Neural crest cell (in vitro differentiated cells): ENCODE data around the gene PDE5A. TPM values are rescaled to one million over a fixed set of nuclear protein-coding genes. Genes with fewer than 3 reads are reported as not detected.
A peak's percentile ranks its signal among the peaks of the same experiment; 100 is the strongest.

Experiments used
- DNase-seq: peaks from one replicate; pipeline ENCODE4 v3.0.0; 2021; ENCODE audit warnings: low read depth, mixed read lengths, low spot score
- H3K27ac Mint-ChIP-seq: one replicate; pipeline ENCODE4 v1.8.0; 2021; ENCODE audit warnings: mild to moderate bottlenecking, mixed read lengths; ENCODE audit not compliant: unreplicated experiment
- H3K27me3 Mint-ChIP-seq: 2 replicates; pipeline ENCODE4 v1.8.0; 2021; ENCODE audit warnings: low read depth, mild to moderate bottlenecking, mixed read lengths
- H3K36me3 Mint-ChIP-seq: 2 replicates; pipeline ENCODE4 v1.8.0; 2021; ENCODE audit warnings: low read depth, mild to moderate bottlenecking, mixed read lengths
- H3K4me1 Mint-ChIP-seq: 2 replicates; pipeline ENCODE4 v1.8.0; 2021; ENCODE audit warnings: mixed read lengths
- H3K4me3 Mint-ChIP-seq: one replicate; pipeline ENCODE4 v1.8.0; 2021; ENCODE audit warnings: mild to moderate bottlenecking, mixed read lengths
- H3K9me3 Mint-ChIP-seq: 2 replicates; pipeline ENCODE4 v1.8.0; 2021; ENCODE audit warnings: mixed read lengths
- CTCF ChIP-seq: fragments of 200-600 bp; sonication (generic); conservative IDR thresholded peaks from 2 replicates; pipeline ENCODE4 v1.5.0; 2021; ENCODE audit warnings: antibody characterized with exemption, mild to moderate bottlenecking
- total RNA-seq: library from RNA; stranded (reverse); gene quantifications from 2 replicates; pipeline ENCODE4 v1.2.1, GENCODE V29; 2021

Gene PDE5A
- total RNA-seq, 1 donor from 2014 or later, result 13.9 TPM

- Mint-ChIP-seq H3K4me1 (peaks cover 13% of the 10 kb centered on the region), H3K36me3 (no peaks in the 10 kb centered on the region), H3K27ac (no peak overlapping the region), H3K4me3 (peak overlapping the region; percentile 97), H3K9me3 (no peaks in the 10 kb centered on the region), H3K27me3 (peaks cover 18% of the 10 kb centered on the region)
- TF ChIP-seq CTCF, result no peak
- DNase-seq, result no peak
Observed at GRCh38 chr4:119629142-119629471, 503 bp upstream of the PDE5A start.

- peak; percentile 70 for TF ChIP-seq CTCF
- Mint-ChIP-seq H3K36me3 (no peaks in the 10 kb centered on the region), H3K27ac (peak overlapping the region; percentile 90), H3K4me1 (peaks cover 13% of the 10 kb centered on the region), H3K9me3 (no peaks in the 10 kb centered on the region), H3K27me3 (peaks cover 18% of the 10 kb centered on the region), H3K4me3 (peak overlapping the region; percentile 97)
- DNase-seq, result peak; percentile 51
Observed at GRCh38 chr4:119627267-119628255, 1.0 kb downstream of the PDE5A start.

- Mint-ChIP-seq H3K36me3 (no peaks in the 10 kb centered on the region), H3K27me3 (peaks cover 18% of the 10 kb centered on the region), H3K4me1 (peaks cover 13% of the 10 kb centered on the region), H3K9me3 (no peaks in the 10 kb centered on the region), H3K27ac (no peak overlapping the region), H3K4me3 (peak overlapping the region; percentile 93)
- no peak for TF ChIP-seq CTCF
- DNase-seq, result no peak
Observed at GRCh38 chr4:119626943-119627266, 1.7 kb downstream of the PDE5A start.

GRCh38 chr4:119626420-119626819 lies 2.2 kb downstream of the PDE5A start:
- H3K36me3 Mint-ChIP-seq, result peaks cover 1% of the 10 kb centered on the region
- TF ChIP-seq CTCF, result no peak
- H3K27me3 Mint-ChIP-seq, result peaks cover 18% of the 10 kb centered on the region
- H3K9me3 Mint-ChIP-seq, result peaks cover 1% of the 10 kb centered on the region
- DNase-seq, result no peak
- no peak overlapping the region for H3K27ac Mint-ChIP-seq
- H3K4me3 Mint-ChIP-seq, result peak overlapping the region; percentile 93
- peaks cover 13% of the 10 kb centered on the region for H3K4me1 Mint-ChIP-seq

- peak overlapping the region; percentile 20 for H3K4me3 Mint-ChIP-seq
- TF ChIP-seq CTCF, result no peak
- peaks cover 18% of the 10 kb centered on the region for H3K27me3 Mint-ChIP-seq
- H3K36me3 Mint-ChIP-seq, result peaks cover 4% of the 10 kb centered on the region
- peaks cover 13% of the 10 kb centered on the region for H3K4me1 Mint-ChIP-seq
- H3K27ac Mint-ChIP-seq, result no peak overlapping the region
- H3K9me3 Mint-ChIP-seq, result peaks cover 3% of the 10 kb centered on the region
- DNase-seq, result no peak
Observed at GRCh38 chr4:119625761-119626160, 2.8 kb downstream of the PDE5A start.
